ENCODE measurements around the gene ISG20.
"Not testable (repeated sequence)": the region's sequence is repeated elsewhere in the genome, so short reads cannot be mapped to it uniquely, and the experiment has no call there.

The ISG20 gene

GRCh38 chr15:88637436-88637835, 1.4 kb upstream of the ISG20 start:
- DNase-seq, result no peak

DNA sequence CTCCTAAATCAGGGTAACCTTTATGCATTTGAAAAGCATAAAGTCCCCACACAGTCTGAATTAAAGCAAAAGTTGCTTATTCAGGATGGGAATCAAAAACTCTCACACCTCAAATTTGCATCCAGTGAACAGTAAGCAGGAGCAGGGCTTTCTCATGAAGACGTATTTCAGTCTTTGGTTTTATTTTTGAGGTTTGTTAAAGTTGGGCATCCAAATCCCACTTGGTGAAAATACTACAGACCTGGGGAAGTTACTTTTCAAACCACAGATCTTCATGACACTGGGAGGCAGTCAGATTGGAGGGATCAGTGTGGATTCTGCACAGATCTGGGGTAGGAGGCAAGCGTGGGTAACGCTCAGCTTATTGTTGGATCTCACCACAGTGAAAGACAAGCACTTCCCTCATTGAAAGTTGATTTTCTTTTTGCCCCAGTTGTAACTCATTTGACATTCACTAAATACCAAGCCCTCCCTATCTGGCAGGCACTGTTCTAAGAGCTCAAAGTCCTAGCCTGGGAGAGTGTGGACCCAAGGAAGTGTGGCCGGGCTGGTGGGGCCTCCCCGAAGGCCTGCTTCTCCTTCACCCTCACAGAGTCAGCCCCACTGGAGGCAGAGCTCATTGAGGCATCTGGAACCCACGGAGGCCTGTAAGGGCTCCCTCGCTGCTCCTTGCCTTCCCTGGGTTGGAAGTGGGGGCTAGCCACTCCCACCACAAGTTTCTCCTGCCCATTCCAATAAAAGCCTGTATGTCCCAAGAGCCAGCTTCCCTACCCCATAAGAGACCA, 783 bp upstream of the ISG20 start:
- no peak for DNase-seq

GRCh38 chr15:88641959-88642452, 3.2 kb downstream of the ISG20 start:
- DNase-seq, result no peak

- not testable (repeated sequence) for DNase-seq
Observed at GRCh38 chr15:88642514-88642913, 3.7 kb downstream of the ISG20 start.

- DNase-seq, result no peak
Observed at GRCh38 chr15:88644741-88645140, 5.9 kb downstream of the ISG20 start.

- DNase-seq, result no peak
Observed at GRCh38 chr15:88645171-88646087, 6.6 kb downstream of the ISG20 start.

GRCh38 chr15:88646088-88646405, 7.2 kb downstream of the ISG20 start:
- DNase-seq, result no peak

- no peak for DNase-seq
Observed at GRCh38 chr15:88646951-88647350, 8.1 kb downstream of the ISG20 start.

- DNase-seq, result no peak
Observed at GRCh38 chr15:88647351-88648105, 8.7 kb downstream of the ISG20 start.

- no peak for DNase-seq
Observed at GRCh38 chr15:88648357-88649214, 9.8 kb downstream of the ISG20 start.

GRCh38 chr15:88649286-88649733, 10.5 kb downstream of the ISG20 start:
- DNase-seq, result no peak

DNA sequence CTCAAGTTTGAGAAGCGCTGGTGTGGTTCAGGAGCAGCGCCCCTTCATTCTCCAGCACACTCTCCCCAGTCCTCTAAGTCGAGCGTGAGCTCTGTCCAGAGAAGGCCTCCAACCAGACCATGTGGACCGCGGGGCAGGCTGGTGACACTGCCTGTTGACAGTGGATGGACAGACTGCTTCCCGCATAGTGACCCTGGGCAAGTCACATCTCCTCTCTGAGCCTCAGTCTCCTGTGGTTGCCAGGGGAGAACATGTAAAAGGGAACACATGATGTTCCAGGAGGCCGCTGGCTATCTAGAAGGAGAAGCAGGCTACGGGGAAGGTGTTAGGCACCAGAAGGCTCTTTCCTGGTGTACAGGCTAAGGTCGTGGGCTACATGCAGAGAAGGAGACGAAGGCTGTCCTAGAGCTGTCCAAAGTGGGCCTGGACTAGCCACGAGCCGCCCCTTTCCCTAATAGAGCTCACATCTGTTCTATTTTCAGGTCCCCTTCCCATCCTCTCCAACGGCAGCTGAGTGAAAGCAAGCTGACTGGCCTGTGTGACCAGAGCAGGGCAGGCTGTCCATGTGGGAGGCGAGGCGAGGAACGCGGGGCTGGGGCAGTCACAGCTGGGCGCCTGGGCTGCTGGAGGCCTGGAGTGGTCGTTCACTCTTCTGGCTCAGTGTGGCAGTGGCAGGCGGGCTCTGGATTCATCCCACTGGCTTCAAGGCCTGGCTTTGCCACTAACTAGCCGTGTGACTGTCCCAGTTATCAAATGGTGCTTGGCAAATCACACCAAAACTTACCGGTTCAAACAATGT, 11.1 kb downstream of the ISG20 start:
- DNase-seq, result no peak

DNA sequence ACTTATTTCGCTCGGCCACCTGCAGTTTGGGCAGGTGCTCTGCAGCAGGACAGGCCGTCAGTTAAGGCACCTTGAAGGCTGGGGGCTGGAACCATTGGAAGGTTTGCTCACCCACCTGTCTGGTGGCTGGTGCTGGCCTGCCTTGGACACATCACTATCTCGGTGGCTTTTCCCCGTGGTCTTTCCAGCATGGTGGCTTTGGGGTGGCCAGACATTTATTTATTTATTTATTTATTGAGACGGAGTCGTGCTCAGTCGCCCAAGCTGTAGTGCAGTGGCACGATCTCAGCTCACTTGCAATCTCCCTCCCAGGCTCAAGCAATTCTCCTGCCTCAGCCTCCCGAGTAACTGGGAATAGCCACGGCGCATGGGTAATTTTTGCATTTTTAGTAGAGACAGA, 11.7 kb downstream of the ISG20 start:
- no peak for DNase-seq

- no peak for DNase-seq
Observed at GRCh38 chr15:88651136-88651732, 12.4 kb downstream of the ISG20 start.

DNA sequence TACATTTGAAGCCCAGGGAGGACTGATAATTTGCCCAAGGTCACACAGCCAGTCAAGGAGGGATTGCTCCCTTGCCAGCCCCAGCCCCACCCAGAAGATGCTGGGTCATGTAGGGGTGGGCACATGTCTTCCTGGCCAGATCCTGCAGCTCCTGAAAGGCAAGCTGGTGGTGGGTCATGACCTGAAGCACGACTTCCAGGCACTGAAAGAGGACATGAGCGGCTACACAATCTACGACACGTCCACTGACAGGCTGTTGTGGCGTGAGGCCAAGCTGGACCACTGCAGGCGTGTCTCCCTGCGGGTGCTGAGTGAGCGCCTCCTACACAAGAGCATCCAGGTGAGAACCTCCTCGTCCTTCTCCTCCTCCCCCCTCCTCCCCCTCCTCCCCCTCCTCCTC, 13.2 kb downstream of the ISG20 start:
- no peak for DNase-seq

DNA sequence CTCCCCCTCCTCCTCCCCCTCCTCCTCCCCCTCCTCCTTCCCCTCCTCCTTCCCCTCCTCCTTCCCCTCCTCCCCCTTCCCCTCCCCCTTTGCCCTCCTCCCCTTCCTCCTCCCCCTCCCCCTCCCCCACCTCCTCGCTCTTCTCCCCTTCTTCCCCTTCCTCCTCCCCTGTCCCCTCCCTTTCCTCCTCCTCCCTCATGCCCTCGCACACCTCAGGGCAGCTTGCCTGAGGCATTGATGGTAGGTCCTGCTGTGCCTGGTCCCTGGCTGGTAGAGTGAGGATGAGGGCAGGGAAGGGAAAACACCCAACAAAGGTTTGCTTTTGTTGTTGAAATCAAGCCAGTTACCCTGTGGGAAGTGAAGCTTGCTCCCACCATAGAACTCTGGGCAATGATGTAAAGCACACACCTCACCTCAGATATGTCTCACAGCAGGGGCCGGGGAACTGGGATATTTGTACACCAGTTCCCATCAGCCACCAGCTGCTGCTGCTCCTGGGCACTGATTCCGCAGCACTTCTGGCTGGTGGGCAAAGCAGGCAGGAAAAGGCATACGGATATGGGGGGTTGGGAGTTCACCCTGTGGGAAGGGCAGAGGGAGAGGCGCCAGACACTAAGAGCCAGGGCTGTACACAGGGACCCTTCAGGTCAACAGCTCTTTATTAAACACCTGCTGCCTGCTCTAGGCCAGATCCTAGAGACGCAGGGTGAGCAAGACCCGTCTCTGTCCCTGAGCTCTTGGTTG, 13.8 kb downstream of the ISG20 start:
- no peak for DNase-seq

DNA sequence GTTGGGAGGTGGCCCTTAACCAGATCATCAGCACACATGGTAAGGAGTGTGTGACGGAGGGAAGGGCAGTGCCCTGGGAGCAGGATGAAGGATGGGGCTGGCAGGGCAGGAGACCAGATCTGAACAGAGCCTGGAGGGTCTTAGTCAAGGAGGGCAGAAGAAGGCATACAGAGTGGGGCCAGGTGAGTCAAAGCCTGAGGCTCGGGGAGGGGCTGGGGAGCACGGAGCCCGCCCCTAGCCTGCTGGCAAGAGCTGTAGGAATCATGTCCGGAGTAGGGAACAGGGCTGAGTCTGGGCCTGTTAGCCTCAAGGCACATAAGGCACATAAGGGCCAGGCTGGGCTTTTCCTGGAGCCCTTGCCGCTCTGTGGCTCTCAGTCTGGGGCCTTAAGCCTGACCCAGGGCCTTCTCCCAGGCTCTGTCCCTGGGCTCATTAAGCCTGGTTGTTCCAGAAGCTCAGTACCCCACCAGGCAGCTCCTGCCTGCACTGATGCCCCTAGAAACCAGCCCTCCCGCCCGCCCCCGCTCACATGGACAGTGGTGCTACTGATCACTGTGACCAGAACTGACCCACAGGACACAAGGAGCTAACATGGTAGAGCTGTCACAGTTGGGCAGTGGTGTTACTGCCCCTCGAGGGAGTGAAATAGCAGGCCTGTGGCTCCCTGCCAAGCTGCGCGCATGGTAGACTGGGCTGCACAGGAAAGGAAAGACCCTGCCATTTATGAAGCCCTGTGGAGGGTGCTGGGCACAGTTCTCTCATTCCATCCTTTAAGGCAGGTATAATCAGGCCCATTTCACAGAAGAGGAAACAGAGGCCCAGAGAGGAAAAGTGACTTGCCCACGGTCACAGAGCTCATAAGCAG, 14.6 kb downstream of the ISG20 start:
- DNase-seq, result no peak

GRCh38 chr15:88654430-88655102, 15.8 kb downstream of the ISG20 start:
- no peak for DNase-seq

Data from NCI-H1694 treated with DMSO at 0.1 percent for 48 hours (cell line).